Stimulated activated CD4-positive, alpha-beta T cell treated with anti-CD3 and anti-CD28 coated beads, Interleukin-4, amount 100 ng/mL, for 24 hours (primary cell): Measurements from ENCODE around the gene DBN1.

Experiments
- DNase-seq: peaks from one replicate; pipeline ENCODE4 v3.0.0-alpha.2; 2020

The DBN1 gene

GRCh38 chr5:177472460-177473442 lies 683 bp downstream of the DBN1 start:
- peak; percentile 42 for DNase-seq

- no peak for DNase-seq
Measured at GRCh38 chr5:177471610-177472356, 1.7 kb downstream of the DBN1 start.

GRCh38 chr5:177470759-177471536 lies 2.5 kb downstream of the DBN1 start:
- no peak for DNase-seq

GRCh38 chr5:177469750-177470525 lies 3.5 kb downstream of the DBN1 start:
- DNase-seq, result no peak

GRCh38 chr5:177468685-177469628 lies 4.5 kb downstream of the DBN1 start:
- DNase-seq, result no peak

GRCh38 chr5:177468329-177468684 lies 5.1 kb downstream of the DBN1 start:
- no peak for DNase-seq

- no peak for DNase-seq
Measured at GRCh38 chr5:177467436-177467835, 6.0 kb downstream of the DBN1 start.

GRCh38 chr5:177466861-177467260 lies 6.6 kb downstream of the DBN1 start:
- no peak for DNase-seq

GRCh38 chr5:177465044-177465443 lies 8.4 kb downstream of the DBN1 start:
- DNase-seq, result no peak

- no peak for DNase-seq
Measured at GRCh38 chr5:177462021-177462670, 11.3 kb downstream of the DBN1 start.

GRCh38 chr5:177459819-177460628 lies 13.4 kb downstream of the DBN1 start:
- no peak for DNase-seq

- no peak for DNase-seq
Measured at GRCh38 chr5:177459357-177459756, 14.1 kb downstream of the DBN1 start.

GRCh38 chr5:177458912-177459350 lies 14.5 kb downstream of the DBN1 start:
- no peak for DNase-seq

- no peak for DNase-seq
Measured at GRCh38 chr5:177457852-177458681, 15.4 kb downstream of the DBN1 start.

- peak; percentile 58 for DNase-seq
Measured at GRCh38 chr5:177456976-177457851, 16.2 kb downstream of the DBN1 start.

GRCh38 chr5:177456591-177456964 lies 16.9 kb downstream of the DBN1 start:
- DNase-seq, result no peak
